Bone marrow (tissue), 2 donors: ENCODE results near the gene TIMP3.

Source experiments
- DNase-seq, 2 donors: peaks; one replicate each; lab custom pipeline; 2025; lab: John Stamatoyannopoulos, UW

Gene TIMP3

GRCh38 chr22:32829451-32829851, 27.9 kb downstream of the TIMP3 start:
- no peak for DNase-seq

GRCh38 chr22:32830473-32830872, 29.0 kb downstream of the TIMP3 start:
- DNase-seq, result no peak

GRCh38 chr22:32830957-32831356, 29.5 kb downstream of the TIMP3 start:
- DNase-seq, result no peak

GRCh38 chr22:32831584-32831983, 30.1 kb downstream of the TIMP3 start:
- DNase-seq, result no peak

- DNase-seq, result no peak
These were observed 30.7 kb downstream of the TIMP3 start for GRCh38 chr22:32832174-32832573.

GRCh38 chr22:32836280-32837123, 35.0 kb downstream of the TIMP3 start:
- DNase-seq, result no peak

- no peak for DNase-seq
These were observed 35.6 kb downstream of the TIMP3 start for GRCh38 chr22:32837142-32837541.

GRCh38 chr22:32837803-32838202, 36.3 kb downstream of the TIMP3 start:
- DNase-seq, result no peak

- no peak for DNase-seq
These were observed 38.5 kb downstream of the TIMP3 start for GRCh38 chr22:32839831-32840584.

- DNase-seq, result no peak
These were observed 39.7 kb downstream of the TIMP3 start for GRCh38 chr22:32841175-32841574.

GRCh38 chr22:32842486-32842885, 41.0 kb downstream of the TIMP3 start:
- no peak for DNase-seq

GRCh38 chr22:32843300-32843699, 41.8 kb downstream of the TIMP3 start:
- no peak for DNase-seq

- no peak for DNase-seq
These were observed 42.7 kb downstream of the TIMP3 start for GRCh38 chr22:32844251-32844650.

- no peak for DNase-seq
These were observed 45.4 kb downstream of the TIMP3 start for GRCh38 chr22:32846780-32847491.

GRCh38 chr22:32848226-32848625, 46.7 kb downstream of the TIMP3 start:
- no peak for DNase-seq

GRCh38 chr22:32849501-32849900, 48.0 kb downstream of the TIMP3 start:
- DNase-seq, result no peak

- no peak for DNase-seq
These were observed 48.7 kb downstream of the TIMP3 start for GRCh38 chr22:32850157-32850556.

GRCh38 chr22:32850591-32851517, 49.3 kb downstream of the TIMP3 start:
- DNase-seq, result no peak

- DNase-seq, result no peak
These were observed 51.1 kb downstream of the TIMP3 start for GRCh38 chr22:32852395-32853251.

GRCh38 chr22:32853662-32854061, 52.2 kb downstream of the TIMP3 start:
- no peak for DNase-seq
